22Rv1 (cell line): ENCODE measurements around the gene HCRT.

ENCODE experiments used
- ZFX ChIP-seq: fragments of 450-650 bp; IDR thresholded peaks from 2 replicates; pipeline ENCODE4 v1.6.1; 2017; ENCODE audit warnings: antibody characterized with exemption, borderline replicate concordance
- TF ChIP-seq, protein P1 (sequence below): fragments of 450-650 bp; IDR thresholded peaks from 2 replicates; pipeline ENCODE4 v1.5.1; 2017; ENCODE audit warnings: mild to moderate bottlenecking

DNA sequence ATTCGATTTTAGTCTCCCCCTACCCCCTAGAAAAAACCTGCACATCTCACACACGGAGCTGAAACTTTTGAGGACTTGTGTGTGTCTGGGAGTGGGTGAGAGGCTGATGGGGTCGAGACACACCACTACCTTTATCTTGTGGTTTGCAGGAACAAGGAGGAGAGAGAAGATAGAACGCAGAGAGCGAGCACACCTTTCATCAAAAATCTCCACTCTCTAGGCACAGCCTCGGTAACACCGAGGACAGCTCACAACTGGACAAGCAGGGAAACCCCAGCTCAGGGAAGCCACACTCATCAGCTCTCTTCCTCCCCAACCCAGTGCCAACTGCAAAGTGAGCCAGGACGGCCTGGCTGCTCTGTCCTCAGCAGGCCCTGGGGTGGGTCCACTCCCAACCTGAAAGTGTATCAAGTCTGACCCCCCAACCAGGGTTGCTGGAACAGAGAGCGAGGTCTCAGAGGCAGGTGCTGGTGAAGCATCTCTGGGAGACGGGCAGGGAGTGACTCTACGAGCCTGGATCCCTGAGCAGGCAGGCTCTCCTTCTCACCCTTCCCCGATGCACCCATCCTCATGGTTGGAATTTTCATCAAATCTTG, 14.3 kb upstream of the HCRT start:
- TF ChIP-seq, protein P1, sequence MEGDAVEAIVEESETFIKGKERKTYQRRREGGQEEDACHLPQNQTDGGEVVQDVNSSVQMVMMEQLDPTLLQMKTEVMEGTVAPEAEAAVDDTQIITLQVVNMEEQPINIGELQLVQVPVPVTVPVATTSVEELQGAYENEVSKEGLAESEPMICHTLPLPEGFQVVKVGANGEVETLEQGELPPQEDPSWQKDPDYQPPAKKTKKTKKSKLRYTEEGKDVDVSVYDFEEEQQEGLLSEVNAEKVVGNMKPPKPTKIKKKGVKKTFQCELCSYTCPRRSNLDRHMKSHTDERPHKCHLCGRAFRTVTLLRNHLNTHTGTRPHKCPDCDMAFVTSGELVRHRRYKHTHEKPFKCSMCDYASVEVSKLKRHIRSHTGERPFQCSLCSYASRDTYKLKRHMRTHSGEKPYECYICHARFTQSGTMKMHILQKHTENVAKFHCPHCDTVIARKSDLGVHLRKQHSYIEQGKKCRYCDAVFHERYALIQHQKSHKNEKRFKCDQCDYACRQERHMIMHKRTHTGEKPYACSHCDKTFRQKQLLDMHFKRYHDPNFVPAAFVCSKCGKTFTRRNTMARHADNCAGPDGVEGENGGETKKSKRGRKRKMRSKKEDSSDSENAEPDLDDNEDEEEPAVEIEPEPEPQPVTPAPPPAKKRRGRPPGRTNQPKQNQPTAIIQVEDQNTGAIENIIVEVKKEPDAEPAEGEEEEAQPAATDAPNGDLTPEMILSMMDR: no peak
- TF ChIP-seq ZFX: no peak
